Measurements from ENCODE around the gene FAM171A2. TPM values are rescaled to one million over a fixed set of nuclear protein-coding genes. Genes with fewer than 3 reads are reported as not detected.

FAM171A2 gene
- 2.3 to 4.2 TPM (median 3.4 TPM) in 5 replicates for total RNA-seq (2022; extraction: Qiagen RNA extraction)

GRCh38 chr17:44363613-44364159, at the start of gene FAM171A2:
Gene FAM171A2, minus strand, starts transcription at chr17:44363853. Its CDS starts 139 bp downstream, at chr17:44363714.

GRCh38 chr17:44389281-44389680, 25.6 kb upstream of the FAM171A2 start, which contains the start of gene ITGA2B:
Gene ITGA2B, minus strand, starts transcription at chr17:44389649. Its CDS starts 176 bp downstream, at chr17:44389473.

GRCh38 chr17:44344939-44345453, 18.7 kb downstream of the FAM171A2 start, which contains the start of gene GRN:
Gene GRN, plus strand, starts transcription at chr17:44345302. Its CDS starts 3,863 bp downstream, at chr17:44349165.

GRCh38 chr17:44324571-44325275, 38.9 kb downstream of the FAM171A2 start, which contains the start of gene SLC25A39:
Gene SLC25A39, minus strand, starts transcription at chr17:44324823. Its CDS starts 1,261 bp downstream, at chr17:44323562.

GRCh38 chr17:44308320-44308818, 55.3 kb downstream of the FAM171A2 start, which contains the start of gene RUNDC3A:
Gene RUNDC3A, plus strand, starts transcription at chr17:44308601. Its CDS starts 232 bp downstream, at chr17:44308833.

Other genes with a start within 250 kb of the FAM171A2 start
- gene HDAC5, start 240.2 kb downstream of the FAM171A2 start, total RNA-seq (2022; extraction: Qiagen RNA extraction), result 13.5 to 16.0 TPM (median 13.7 TPM) in 5 replicates
- gene HROB, start 221.9 kb downstream of the FAM171A2 start, total RNA-seq (2022; extraction: Qiagen RNA extraction), result 8.4 to 11.8 TPM (median 10.5 TPM) in 5 replicates
- gene ASB16, start 193.1 kb downstream of the FAM171A2 start, total RNA-seq (2022; extraction: Qiagen RNA extraction), result 0.05 to 0.07 TPM (median 0.06 TPM) in 3 of 5 replicates, not detected in the others
- gene TMUB2, start 176.9 kb downstream of the FAM171A2 start, total RNA-seq (2022; extraction: Qiagen RNA extraction), result 32.9 to 41.2 TPM (median 39.6 TPM) in 5 replicates
- gene ATXN7L3, start 164.0 kb downstream of the FAM171A2 start, total RNA-seq (2022; extraction: Qiagen RNA extraction), result 53.1 to 65.4 TPM (median 64.4 TPM) in 5 replicates
- gene UBTF, start 144.2 kb downstream of the FAM171A2 start, total RNA-seq (2022; extraction: Qiagen RNA extraction), result 77.3 to 96.3 TPM (median 93.7 TPM) in 5 replicates
- gene SLC4A1, start 95.7 kb downstream of the FAM171A2 start, total RNA-seq (2022; extraction: Qiagen RNA extraction), result 0.02 TPM in 2 of 5 replicates, not detected in the others
- 0.39 to 1.1 TPM (median 0.81 TPM) in 5 replicates for gene RUNDC3A, start 55.3 kb downstream of the FAM171A2 start, total RNA-seq (2022; extraction: Qiagen RNA extraction)
- gene SLC25A39, start 39.0 kb downstream of the FAM171A2 start, total RNA-seq (2022; extraction: Qiagen RNA extraction), result 132 to 205 TPM (median 188 TPM) in 5 replicates
- gene GRN, start 18.6 kb downstream of the FAM171A2 start, total RNA-seq (2022; extraction: Qiagen RNA extraction), result 188 to 253 TPM (median 225 TPM) in 5 replicates
- gene ITGA2B, start 25.8 kb upstream of the FAM171A2 start, total RNA-seq (2022; extraction: Qiagen RNA extraction), result 1.1 to 2.3 TPM (median 1.4 TPM) in 5 replicates
- 17.4 to 26.7 TPM (median 23.4 TPM) in 5 replicates for gene GPATCH8, start 139.6 kb upstream of the FAM171A2 start, total RNA-seq (2022; extraction: Qiagen RNA extraction)
- 19.8 to 30.4 TPM (median 27.7 TPM) in 5 replicates for gene FZD2, start 193.6 kb upstream of the FAM171A2 start, total RNA-seq (2022; extraction: Qiagen RNA extraction)